T-helper 2 cell treated with Interferon-gamma antibody and Interleukin-4, amounts not matched to agents 5 μg/mL and 100 μg/mL, for 36 hours (primary cell): ENCODE measurements around the gene LGALS1.
"Not testable (repeated sequence)": the region's sequence is repeated elsewhere in the genome, so short reads cannot be mapped to it uniquely, and the experiment has no call there.

Source experiments
- DNase-seq: peaks from one replicate; pipeline ENCODE4 v3.0.0; 2021; ENCODE audit warnings: low spot score
- H3K27ac Mint-ChIP-seq: one replicate; pipeline ENCODE4 v1.8.0; 2021; ENCODE audit warnings: mild to moderate bottlenecking, mixed read lengths
- H3K27me3 Mint-ChIP-seq: one replicate; pipeline ENCODE4 v1.8.0; 2021; ENCODE audit warnings: low read depth, mixed read lengths
- H3K36me3 Mint-ChIP-seq: one replicate; pipeline ENCODE4 v1.8.0; 2021; ENCODE audit warnings: low read depth, mixed read lengths
- H3K4me1 Mint-ChIP-seq: one replicate; pipeline ENCODE4 v1.8.0; 2021; ENCODE audit warnings: low read depth, mixed read lengths
- H3K4me3 Mint-ChIP-seq: one replicate; pipeline ENCODE4 v1.8.0; 2022; ENCODE audit warnings: mild to moderate bottlenecking, moderate library complexity, mixed read lengths
- H3K9me3 Mint-ChIP-seq: one replicate; pipeline ENCODE4 v1.8.0; 2021; ENCODE audit warnings: mixed read lengths

The LGALS1 gene

GRCh38 chr22:37647317-37647716 is 28.1 kb upstream of the LGALS1 start:
- peaks cover 13% of the 10 kb centered on the region for H3K4me1 Mint-ChIP-seq
- peaks cover 68% of the 10 kb centered on the region for H3K36me3 Mint-ChIP-seq

GRCh38 chr22:37647928-37648327 is 27.5 kb upstream of the LGALS1 start:
- no peaks in the 10 kb centered on the region for H3K9me3 Mint-ChIP-seq
- H3K4me3 Mint-ChIP-seq, result no peak overlapping the region
- no peak for DNase-seq
- no peak overlapping the region for H3K27ac Mint-ChIP-seq
- no peaks in the 10 kb centered on the region for H3K27me3 Mint-ChIP-seq
- H3K4me1 Mint-ChIP-seq, result peaks cover 8% of the 10 kb centered on the region
- peaks cover 66% of the 10 kb centered on the region for H3K36me3 Mint-ChIP-seq

More at GRCh38 chr22:37647317-37647716, 28.1 kb upstream of the LGALS1 start:
- Mint-ChIP-seq H3K27me3 (no peaks in the 10 kb centered on the region), H3K9me3 (no peaks in the 10 kb centered on the region), H3K27ac (no peak overlapping the region), H3K4me3 (no peak overlapping the region)
- DNase-seq, result no peak

DNA sequence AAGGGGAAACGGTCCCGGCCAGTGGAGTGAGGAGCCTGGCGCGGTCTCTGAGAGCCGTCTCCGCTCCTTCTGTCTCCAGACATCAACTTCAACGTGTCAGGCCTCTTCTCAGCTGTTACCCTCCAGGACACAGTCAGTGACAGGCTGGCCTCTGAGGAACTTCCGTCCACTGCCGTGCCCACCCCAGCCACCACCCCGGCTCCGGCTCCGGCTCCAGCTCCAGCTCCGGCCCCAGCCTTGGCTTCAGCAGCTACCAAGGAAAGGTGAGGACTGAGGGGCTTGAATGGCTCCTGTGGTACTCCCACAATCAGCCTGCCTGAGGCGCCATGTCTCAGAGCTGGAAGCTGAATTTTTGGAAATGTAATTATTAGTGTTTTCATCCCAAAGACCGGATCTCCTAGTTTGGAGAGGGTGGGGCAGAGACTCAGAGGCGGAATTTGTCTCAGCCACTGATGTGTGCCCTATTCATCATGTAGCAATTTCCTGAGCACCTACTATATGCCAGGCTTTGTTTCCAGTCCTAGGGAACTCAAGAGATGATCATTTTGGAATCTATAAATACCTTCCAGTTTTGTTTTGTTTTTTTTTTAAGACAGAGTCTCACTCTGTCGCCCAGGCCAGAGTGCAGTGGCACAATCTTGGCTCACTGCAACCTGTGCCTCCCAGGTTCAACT is 24.8 kb upstream of the LGALS1 start:
- DNase-seq, result no peak
- Mint-ChIP-seq H3K27ac (no peak overlapping the region), H3K4me1 (no peaks in the 10 kb centered on the region), H3K36me3 (peaks cover 58% of the 10 kb centered on the region), H3K4me3 (no peak overlapping the region), H3K9me3 (no peaks in the 10 kb centered on the region), H3K27me3 (no peaks in the 10 kb centered on the region)

DNA sequence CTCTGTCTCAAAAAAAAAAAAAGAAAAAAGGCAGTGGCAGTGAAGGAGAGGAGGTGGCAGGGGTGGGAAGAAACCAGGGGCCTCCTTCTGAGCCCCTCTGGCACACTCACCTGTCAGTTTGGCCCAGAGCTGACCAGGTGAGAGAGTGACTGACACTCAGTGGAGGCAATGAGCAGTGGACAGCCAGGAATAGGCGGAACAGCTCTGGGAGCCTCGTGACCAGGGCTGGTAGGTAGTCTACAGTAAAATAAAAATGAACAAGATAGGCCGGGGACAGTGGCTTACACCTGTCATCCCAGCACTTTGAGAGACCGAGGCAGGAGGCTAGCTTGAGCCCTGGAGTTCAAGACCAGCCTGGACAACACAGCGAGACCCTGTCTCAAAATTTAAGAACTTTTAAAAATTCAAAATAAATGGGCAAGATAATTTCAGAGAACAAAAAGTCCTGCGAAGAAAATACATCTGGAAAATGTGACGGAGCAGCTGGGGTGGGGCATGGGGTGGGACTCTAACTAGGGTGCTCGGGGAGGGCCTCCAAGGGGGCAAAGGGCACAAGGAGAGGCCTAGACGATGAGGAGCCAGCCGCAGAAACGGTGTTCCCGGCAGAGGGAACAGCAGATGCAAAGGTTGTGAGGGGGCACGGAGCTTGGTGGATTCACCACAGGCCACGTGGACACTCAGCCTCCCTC is 20.7 kb upstream of the LGALS1 start:
- H3K36me3 Mint-ChIP-seq, result peaks cover 40% of the 10 kb centered on the region
- no peaks in the 10 kb centered on the region for H3K9me3 Mint-ChIP-seq
- H3K27me3 Mint-ChIP-seq, result no peaks in the 10 kb centered on the region
- no peak for DNase-seq
- H3K4me1 Mint-ChIP-seq, result peaks cover 11% of the 10 kb centered on the region
- H3K4me3 Mint-ChIP-seq, result no peak overlapping the region
- H3K27ac Mint-ChIP-seq, result peak overlapping the region; percentile 49

GRCh38 chr22:37655252-37655563 is 20.2 kb upstream of the LGALS1 start:
- Mint-ChIP-seq H3K4me3 (no peak overlapping the region), H3K9me3 (no peaks in the 10 kb centered on the region), H3K4me1 (peaks cover 16% of the 10 kb centered on the region), H3K27me3 (no peaks in the 10 kb centered on the region), H3K36me3 (peaks cover 36% of the 10 kb centered on the region), H3K27ac (no peak overlapping the region)
- DNase-seq, result no peak

DNA sequence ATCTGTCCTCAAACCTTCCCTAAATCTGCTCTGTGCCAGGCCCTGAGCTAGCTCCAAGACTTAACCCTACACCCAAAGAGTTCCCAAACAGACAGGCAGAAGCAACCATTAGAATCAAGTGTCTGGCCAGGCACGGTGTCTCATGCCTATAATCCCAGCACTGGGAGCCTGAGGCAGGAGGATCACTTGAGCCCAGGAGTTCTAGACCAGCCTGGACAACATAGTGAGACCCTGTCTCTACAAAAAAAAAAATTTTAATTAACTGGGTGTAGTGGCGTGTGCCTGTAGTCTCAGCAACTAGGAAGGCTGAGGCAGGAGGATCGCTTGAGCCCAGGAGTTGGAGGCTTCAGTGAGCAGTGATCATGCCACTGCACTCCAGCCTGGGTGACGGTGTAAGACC is 18.9 kb upstream of the LGALS1 start:
- Mint-ChIP-seq H3K36me3 (peaks cover 33% of the 10 kb centered on the region), H3K27ac (peak overlapping the region; percentile 36), H3K4me1 (peaks cover 30% of the 10 kb centered on the region)
- DNase-seq, H3K4me3 Mint-ChIP-seq, H3K27me3 Mint-ChIP-seq, H3K9me3 Mint-ChIP-seq: not testable (repeated sequence)

GRCh38 chr22:37657590-37658132 is 17.8 kb upstream of the LGALS1 start:
- no peak for DNase-seq
- Mint-ChIP-seq H3K36me3 (peaks cover 32% of the 10 kb centered on the region), H3K4me3 (peak overlapping the region; percentile 93), H3K27me3 (no peaks in the 10 kb centered on the region), H3K9me3 (no peaks in the 10 kb centered on the region), H3K27ac (peak overlapping the region; percentile 92), H3K4me1 (peaks cover 36% of the 10 kb centered on the region)

DNA sequence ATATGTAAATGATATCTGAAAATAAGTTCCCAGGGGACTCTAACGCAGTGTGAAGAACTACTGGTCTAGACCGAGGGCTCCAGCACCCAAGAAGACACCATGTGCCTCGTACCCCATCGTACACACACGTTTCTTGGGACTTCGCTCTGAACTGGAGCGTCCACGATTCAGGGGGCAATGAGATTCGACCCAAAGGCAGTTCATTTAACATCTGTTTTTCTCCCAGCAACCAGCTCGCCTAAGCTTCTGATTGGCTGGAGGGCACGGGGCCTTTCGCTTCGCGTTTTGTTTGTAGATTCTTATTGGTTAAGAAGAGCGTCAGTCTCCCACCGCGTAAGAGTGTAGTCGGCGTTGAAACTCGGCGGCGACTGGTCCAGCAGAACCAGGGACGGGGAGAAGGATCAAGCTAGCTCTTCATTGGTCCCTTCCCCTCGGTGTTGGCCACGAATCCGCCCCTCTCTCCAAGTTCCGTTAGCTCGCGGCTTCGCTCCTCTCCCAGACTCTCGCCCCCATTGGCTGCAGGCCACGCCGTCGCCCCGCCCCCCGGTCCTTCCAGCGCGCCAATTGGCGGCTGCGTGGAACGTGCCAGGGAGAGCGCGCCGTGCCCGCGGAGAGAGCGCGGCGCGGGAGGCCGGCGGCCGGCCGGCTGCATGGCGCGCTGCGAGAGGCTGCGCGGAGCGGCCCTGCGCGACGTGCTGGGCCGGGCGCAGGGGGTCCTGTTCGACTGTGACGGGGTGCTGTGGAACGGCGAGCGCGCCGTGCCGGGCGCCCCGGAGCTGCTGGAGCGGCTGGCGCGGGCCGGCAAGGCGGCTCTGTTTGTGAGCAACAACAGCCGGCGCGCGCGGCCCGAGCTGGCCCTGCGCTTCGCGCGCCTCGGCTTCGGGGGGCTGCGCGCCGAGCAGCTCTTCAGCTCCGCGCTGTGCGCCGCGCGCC is 17.0 kb upstream of the LGALS1 start, which contains the start of gene PDXP:
PDXP (plus strand) TSS at position 591 of the 933 bp plus-strand sequence; CDS start at position 651, 60 bp downstream.
- H3K36me3 Mint-ChIP-seq, result peaks cover 27% of the 10 kb centered on the region
- H3K4me1 Mint-ChIP-seq, result peaks cover 36% of the 10 kb centered on the region
- peak within 1 kb of the TSS; percentile 93 for H3K4me3 Mint-ChIP-seq
- H3K27ac Mint-ChIP-seq, result peak within 1 kb of the TSS; percentile 92
- DNase-seq, result peak; percentile 98
- H3K9me3 Mint-ChIP-seq, result no peaks in the 10 kb centered on the region
- H3K27me3 Mint-ChIP-seq, result no peaks in the 10 kb centered on the region

- no peak for DNase-seq
- Mint-ChIP-seq H3K4me3 (peak overlapping the region; percentile 89), H3K36me3 (peaks cover 24% of the 10 kb centered on the region), H3K4me1 (peaks cover 36% of the 10 kb centered on the region), H3K9me3 (no peaks in the 10 kb centered on the region), H3K27me3 (no peaks in the 10 kb centered on the region), H3K27ac (peak overlapping the region; percentile 61)
These were observed 16.2 kb upstream of the LGALS1 start for GRCh38 chr22:37659066-37659896.

- no peak for DNase-seq
- H3K9me3 Mint-ChIP-seq, result no peaks in the 10 kb centered on the region
- peak overlapping the region; percentile 61 for H3K27ac Mint-ChIP-seq
- H3K36me3 Mint-ChIP-seq, result peaks cover 19% of the 10 kb centered on the region
- H3K4me3 Mint-ChIP-seq, result peak overlapping the region; percentile 89
- H3K4me1 Mint-ChIP-seq, result peaks cover 36% of the 10 kb centered on the region
- H3K27me3 Mint-ChIP-seq, result no peaks in the 10 kb centered on the region
These were observed 15.3 kb upstream of the LGALS1 start for GRCh38 chr22:37659897-37660708.

- Mint-ChIP-seq H3K36me3 (peaks cover 19% of the 10 kb centered on the region), H3K9me3 (no peaks in the 10 kb centered on the region), H3K4me1 (peaks cover 36% of the 10 kb centered on the region), H3K27me3 (no peaks in the 10 kb centered on the region), H3K27ac (peak overlapping the region; percentile 61), H3K4me3 (peak overlapping the region; percentile 89)
- DNase-seq, result no peak
These were observed 14.8 kb upstream of the LGALS1 start for GRCh38 chr22:37660709-37661045.

DNA sequence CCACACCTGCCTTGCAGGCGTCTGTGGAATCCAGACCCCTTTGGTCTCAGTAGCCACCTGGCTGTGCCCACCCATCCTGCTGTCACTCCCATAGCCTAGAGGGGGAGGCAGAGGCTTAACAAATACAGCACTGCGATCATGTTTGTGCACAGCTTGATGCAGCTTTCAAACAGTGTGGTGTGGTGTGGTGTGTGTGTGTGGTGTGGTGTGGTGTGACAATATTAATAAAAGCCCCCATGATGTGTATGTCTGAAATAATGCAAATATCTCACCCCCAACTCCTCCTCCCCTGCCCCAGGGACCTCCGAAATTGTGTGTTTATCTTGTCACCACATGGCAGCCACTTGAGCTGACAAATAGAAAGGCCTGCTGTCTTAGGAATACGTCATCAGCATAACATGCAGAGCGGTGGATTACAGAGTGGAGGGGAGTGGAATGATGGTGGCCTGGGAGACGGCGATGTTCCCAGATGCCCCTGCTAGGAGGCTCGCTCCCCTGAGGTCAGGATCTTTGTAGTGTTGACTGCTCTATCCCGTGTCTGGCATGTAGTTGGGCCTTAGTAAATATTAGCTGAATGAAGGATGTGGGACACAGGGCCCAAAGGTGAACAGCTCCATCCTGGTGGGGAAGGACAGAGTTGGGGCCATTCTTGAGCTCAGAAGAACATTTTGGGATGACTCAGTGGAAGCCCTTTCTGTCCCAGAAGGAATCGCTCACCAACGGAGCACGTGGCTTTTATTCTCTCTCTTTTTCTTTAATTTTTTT is 14.1 kb upstream of the LGALS1 start:
- Mint-ChIP-seq H3K9me3 (no peaks in the 10 kb centered on the region), H3K27me3 (no peaks in the 10 kb centered on the region), H3K4me3 (peak overlapping the region; percentile 89), H3K4me1 (peaks cover 36% of the 10 kb centered on the region), H3K27ac (no peak overlapping the region), H3K36me3 (peaks cover 16% of the 10 kb centered on the region)
- no peak for DNase-seq
